Endometrium (tissue), 2 donors: ENCODE measurements around the gene HJV.
A peak's percentile ranks its signal among the peaks of the same experiment; 100 is the strongest.

Source experiments
- FAIRE-seq: peaks from 2 replicates; lab custom pipeline; 2012; peaks lifted over from hg19 to GRCh38; lab: Jason Lieb, UNC
- donor health status: control.
- donor health status: control.

The HJV gene

DNA sequence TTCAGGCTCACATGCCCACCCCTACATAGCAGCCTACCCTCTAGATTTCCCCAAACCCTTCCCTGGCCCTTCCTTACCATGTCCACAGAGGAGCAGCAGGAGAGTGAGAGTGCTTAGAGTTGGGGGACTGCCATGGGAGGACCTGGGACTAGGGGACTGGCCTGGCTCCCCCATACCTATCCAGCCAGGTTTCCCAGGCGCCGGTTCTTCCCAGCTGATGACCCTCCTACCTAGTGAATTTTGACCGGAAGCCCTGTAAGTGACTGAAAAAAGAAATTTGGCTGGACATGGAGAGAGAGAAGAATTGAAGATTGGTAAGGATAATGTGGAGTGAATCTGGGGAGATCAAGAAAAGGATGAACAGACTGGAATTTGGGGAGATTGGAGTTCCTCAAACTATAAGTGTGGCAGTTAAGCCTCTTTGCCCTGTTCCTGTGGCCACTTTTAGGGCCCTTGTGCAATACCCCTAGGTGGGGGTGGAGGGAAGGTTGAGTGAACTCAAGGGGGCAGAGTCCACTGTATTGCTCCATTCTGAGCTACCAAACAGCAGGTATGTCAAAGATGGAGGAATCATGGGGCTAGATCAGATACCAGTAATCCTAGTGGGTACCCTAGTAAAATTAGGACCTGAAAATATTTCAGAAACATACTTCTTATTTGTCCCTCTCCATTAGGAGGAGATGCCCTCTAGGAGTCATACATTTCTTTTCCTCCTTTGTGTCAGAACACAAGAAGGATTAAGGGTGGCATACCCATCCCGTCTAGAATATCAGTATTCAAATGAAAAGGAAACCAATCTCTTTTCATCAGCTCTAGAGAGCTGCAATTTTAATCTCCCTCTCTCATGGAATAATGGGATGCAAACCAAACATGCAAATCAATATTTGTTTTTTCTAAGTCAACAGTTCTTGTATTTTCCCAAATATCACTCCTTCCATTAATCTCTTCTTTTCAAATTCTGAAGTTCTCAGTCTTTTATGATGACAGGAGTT, 1.2 kb downstream of the HJV start:
- FAIRE-seq: no peak

DNA sequence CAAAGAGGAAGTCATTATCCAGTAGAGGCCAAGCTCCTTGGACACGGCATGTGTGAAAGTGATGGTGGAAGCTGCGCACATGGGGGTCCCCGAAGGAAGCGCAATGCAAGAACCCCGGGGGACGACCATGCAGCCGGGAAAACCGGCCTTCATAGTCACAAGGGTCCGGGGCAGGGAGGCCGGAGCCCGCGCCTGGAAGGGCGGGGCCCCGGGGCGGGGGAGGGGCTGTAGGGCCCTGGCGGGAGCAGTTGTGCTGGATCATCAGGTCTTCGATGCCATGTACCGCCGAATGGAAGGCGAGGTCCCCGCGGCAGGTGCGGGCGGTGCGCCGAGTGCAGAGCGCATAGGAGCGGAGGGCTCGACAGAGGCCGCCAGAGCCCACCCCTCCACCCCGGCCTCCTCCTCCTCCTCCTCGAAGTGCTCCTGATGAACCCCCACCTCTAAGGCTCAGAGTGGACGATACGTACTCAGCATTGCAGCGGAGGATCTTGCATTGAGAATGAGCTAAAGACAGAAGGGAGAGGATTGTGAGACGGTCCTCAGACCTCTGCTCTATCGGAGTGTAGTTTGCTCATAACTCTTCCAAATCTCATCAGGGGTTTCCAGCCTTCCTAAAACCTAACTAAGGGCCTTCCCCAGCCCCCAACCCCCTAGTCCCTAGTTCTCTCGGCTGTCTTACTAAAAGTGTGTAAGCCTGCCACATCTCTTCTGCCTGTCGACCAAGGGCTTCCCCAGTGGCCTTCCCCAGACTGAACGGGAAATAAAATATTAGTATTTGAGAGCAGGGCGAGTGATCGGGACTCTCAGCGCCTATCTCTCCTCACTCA, 2.1 kb downstream of the HJV start:
- FAIRE-seq: no peak

DNA sequence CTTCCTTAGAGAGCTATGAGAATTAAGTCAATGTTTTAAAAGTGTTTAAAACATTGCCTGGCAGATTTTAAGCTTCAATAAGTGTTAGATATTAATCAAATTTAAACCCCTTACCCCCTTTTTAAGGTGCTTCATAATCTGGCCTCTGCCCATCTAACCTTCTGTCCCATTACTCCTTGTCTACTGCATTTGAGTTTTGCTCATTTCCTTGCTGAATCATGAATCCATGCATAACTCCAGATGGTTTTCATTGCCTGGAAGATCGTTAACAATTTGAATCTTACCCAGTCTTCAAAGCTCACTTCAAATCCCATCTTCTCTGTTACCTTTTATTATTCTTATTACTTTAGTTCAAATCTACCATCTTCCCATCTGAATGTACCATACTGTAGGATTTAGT, 4.6 kb downstream of the HJV start:
- FAIRE-seq: no peak

DNA sequence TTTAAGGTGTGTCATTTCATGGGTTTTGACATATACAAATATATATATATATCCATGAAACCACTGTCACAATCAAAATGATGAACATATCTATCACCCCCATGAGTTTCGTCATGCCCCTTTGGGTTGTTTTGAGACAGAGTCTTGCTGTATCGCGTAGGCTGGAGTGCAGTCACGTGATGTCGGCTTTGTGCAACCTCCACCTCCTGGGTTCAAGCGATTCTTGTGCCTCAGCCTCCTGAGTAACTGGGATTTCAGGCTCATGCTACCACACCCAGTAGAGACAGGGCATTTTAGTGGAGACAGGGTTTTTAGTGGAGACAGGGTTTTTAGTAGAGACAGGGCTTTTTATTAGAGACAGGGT, 8.0 kb downstream of the HJV start:
- no peak for FAIRE-seq

DNA sequence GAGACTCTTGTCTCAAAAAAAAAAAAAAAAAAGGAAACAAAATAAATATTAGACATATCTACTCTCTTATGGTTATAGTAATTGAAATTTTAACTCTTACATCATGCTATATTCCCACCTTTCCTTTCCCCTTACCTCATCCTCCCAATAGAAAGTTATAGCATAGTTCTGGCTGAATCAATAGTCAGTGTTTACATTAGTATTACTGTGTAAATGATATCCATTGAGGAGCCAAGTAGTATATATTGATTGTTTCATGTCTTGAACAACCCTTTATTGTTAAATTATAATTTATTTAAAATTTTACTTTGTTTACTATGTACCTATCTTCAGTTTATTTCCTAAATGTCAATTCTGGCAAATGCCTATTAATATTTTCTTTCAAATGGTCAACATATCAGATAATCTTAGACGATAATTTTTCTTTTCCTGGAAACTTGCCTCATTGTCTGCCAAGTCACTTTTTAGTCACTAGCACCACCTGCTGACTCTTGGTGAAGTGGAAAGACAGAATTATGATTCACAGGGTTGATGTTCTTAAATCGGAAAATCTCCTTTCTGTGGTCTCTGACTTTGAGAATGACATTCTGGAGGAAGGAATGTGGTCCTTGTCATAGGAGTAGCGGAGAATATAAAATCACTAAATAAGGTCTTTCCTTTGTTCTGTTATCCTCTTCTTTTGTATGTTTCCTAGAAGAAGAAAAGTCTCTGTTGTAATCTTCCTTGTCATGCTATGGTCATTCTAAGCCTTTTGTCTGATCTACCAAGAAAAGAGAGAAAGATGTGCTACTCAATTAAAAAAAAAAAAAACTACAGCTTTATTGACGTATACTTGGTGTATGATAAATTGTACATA, 8.6 kb downstream of the HJV start:
- peak; percentile 87 for FAIRE-seq

DNA sequence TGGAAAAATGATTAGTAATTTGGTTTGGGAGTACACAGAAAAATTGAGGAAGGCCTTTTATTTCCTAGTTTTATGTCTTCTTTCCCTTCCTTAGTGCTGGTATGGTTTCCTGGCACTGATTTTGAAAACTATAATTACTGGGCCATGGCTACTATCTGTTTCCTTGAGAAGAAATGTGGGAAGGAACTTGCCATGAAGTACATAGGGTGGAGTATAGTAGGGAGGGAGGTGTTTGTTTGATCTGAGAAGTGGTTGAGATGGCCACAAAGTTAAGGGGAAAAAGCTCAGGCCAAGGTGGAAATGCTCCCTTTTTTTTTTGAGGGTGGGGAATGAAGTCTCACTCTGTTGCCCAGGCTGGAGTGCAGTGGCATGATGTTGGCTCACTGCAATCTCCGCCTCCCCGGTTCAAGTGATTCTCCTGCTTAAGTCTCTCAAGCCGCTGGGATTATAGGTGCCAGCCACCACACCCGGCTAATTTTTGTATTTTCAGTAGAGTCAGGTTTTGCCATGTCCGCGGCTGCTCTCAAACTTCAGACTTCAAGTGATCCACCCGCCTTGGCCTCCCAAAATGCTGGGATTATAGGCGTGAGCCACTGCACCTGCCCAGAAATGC, 11.3 kb downstream of the HJV start:
- FAIRE-seq: no peak

DNA sequence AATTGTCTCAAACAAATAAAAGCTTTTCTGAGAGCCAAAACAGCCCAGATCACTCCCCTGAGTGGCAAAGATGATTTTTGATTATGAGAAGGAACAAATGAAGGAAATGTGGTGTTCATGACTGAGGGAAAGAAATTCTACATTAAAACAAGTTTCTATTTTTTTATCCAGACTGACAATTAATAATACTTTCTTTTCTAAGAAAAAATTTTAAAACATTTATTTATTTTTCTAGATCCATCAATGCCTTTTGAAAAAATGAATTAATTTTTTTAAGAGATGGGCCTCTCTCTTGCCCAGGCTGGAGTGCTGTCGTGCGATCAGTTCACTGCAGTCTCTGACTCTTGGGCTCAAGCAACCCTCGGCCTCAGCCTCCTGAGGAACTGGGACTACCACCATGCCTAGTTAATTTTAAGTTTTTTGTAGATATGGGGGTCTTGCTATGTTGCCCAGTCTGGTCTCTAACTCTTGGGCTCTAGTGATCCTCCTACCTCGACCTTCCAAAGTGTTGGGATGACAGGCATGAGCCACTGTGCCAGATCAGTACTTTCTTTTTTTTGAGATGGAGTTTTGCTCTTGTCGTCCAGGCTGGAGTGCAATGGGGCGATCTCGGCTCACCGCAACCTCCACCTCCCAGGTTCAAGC, 13.9 kb downstream of the HJV start:
- FAIRE-seq: no peak

DNA sequence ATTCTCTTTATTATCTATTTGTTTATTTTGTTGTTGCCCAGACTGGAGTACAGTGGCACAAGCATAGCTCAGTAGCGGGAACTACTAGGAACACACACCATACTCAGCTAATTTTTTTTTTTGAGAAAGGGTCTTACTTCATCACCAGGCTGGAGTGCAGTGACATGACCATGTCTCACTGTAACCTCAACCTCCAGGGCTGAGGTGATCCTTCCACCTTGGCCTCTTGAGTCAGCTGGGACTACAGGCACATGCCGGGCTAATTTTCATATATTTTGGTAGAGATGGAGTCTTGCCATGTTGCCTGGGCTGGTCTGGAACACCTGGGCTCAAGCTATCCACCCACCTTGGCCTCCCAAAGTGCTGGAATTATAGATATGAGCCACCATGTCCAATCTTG, 19.8 kb downstream of the HJV start:
- no peak for FAIRE-seq

DNA sequence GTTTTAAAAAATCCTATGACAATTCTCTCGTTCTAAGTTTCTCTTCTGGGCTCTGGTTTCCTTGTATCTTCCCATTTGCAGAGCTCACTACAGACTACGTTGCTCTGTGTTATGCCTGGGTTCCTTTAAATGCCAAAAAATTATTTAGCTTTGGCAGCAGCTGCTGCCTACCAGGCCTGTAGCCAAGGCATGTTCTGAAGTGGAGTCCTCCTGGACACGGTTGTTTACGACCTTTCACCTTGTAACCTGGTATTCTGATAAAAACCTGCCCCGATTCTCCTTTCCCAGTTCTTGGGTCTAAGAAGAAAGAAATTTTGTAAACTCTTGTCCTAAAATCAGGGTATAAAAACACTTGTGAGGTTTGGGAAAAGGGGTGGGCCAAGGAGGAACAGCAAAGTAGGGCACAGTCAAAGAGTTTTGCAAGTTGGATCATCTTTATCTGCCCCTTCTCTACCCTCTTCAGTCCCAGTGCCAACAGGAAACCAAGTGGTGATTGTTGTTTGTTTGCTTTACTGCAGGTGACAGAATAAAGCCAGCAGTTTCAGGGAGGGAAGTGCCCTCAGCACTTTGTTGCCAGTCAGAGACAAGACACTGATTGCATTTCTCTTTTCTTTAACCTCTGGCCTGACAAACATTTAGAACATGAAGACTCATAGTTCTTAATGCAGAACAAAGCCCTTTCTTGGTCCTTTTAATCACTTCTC, 22.1 kb downstream of the HJV start:
- no peak for FAIRE-seq

DNA sequence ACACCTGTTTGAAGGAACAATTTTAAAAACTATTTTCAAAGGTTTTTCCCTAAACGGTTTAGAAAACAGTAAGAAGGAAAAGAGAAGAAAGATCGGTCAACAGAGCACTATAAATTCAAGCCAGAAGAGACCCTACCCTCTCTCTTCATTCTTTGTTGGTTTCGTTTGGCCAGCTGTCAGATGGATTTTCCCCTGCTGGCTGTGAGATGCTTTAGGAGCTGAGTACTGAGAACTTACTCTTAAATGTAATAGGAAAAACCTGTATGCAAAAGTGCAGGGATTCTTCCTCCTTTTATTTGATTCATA, 23.9 kb downstream of the HJV start:
- no peak for FAIRE-seq

DNA sequence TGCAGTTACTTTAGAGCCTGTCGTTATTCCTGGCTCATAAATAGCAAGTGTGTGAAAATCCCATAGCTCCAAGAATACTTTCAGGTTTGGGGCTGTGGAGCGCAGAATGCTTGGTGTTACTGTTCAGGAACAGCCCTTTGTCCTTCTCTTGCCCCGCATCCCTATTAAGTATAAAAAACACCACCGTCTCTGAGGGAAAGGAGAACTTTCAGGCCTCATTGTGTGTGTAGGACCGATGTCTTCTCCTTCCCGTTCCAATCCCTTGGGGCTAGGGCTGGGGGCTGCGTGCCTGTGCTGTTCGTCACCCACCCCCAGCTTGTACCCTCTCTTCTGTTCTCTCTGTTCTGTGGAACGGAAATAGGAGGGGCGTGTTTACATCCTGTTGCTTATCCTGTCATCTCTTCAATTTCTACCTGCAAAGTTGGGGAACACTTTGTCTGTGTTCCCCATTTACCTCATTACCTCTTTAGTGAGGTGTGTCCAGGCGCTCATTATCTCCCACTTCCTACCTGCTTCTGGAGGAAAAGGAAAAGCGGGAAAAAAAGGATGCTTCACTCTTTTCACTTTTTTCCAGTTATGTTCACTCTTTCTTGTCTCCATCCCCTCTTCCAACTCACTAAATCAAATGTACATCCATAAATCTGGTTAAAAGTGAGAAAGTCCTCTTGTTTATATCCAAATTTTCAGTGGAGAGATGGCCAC, 24.4 kb downstream of the HJV start:
- FAIRE-seq: no peak

DNA sequence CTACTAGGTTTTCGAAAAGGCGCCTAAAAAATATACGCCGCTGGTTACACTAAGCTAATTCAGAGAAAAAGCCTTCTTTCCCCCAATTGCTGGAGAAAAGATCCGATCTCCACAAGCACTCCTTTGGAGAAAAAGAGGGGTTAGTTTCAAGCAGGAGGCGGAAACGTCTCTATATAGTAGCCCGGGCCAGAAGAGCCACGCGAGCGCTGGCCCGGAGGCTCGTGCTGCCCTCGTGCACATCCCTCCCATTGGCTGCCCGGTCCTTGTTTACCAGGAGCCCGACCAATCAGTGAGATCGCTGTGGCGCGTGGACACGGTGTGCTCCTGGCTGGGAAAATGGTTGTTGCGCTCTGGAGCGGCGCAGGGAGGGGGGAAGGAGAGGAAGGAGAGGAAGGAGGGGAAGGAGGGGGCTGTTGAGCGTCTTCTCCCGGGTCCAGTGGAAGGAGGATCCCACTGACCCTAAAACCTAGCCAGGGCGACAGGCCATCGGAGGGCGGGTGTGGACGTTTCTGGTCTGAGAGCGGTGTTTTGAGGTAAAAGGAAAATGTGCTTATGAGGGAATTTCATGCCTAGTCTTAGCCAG, 25.0 kb downstream of the HJV start, which contains the start of gene TXNIP:
Gene TXNIP, minus strand, starts transcription at position 147 of the 583 bp plus-strand sequence. CDS start 313 bp downstream, outside the sequence.
- peak; percentile 94 for FAIRE-seq

DNA sequence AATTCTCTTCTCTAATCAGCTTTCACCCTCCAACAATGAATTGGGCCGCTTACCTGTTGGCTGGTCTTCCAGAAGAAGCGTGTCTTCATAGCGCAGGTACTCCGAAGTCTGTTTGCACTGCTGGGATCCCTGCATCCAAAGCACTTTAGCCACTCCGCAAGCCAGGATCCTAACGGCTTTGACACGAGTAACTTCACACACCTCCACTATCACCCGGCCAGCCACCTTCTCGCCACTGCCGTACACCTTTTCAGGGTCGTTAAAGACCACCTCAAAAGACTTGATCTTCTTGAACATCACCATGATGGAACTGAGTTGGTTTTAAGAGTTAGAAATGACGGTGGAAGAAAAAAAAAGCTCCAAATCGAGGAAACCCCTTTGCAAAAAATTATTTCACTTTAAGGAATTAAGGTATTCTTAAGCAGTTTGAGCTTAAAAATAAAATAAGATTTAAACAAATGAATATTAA, 25.5 kb downstream of the HJV start:
- no peak for FAIRE-seq

DNA sequence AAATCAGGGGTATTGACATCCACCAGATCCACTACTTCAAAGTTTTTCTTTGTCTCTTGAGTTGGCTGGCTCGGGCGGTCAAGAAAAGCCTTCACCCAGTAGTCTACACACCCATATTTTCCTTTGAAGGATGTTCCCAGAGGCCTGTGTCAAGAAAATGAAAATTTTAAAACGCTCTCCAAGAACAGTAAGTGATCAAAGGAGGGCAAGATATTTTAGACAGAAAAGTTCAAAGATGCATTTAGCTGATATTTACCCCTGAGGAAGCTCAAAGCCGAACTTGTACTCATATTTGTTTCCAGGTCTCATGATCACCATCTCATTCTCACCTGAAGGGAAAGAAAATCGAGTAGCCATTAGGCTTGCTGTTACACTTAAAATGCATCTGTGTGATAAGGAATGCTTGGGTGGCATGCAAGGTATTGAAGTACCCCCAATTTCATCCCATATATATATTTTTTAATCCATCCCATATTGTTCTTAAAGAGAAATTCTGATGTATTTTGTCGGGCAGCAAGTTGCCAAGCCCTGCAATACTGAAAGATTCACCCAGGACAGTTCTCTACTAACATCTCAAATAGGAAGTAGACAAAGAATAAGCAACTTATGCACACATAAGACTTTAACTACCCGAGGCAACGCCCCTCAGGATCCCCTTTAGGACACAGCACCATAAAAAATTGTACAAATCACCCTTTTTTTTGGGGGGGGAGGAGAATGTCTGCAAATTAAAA, 26.2 kb downstream of the HJV start:
- no peak for FAIRE-seq

DNA sequence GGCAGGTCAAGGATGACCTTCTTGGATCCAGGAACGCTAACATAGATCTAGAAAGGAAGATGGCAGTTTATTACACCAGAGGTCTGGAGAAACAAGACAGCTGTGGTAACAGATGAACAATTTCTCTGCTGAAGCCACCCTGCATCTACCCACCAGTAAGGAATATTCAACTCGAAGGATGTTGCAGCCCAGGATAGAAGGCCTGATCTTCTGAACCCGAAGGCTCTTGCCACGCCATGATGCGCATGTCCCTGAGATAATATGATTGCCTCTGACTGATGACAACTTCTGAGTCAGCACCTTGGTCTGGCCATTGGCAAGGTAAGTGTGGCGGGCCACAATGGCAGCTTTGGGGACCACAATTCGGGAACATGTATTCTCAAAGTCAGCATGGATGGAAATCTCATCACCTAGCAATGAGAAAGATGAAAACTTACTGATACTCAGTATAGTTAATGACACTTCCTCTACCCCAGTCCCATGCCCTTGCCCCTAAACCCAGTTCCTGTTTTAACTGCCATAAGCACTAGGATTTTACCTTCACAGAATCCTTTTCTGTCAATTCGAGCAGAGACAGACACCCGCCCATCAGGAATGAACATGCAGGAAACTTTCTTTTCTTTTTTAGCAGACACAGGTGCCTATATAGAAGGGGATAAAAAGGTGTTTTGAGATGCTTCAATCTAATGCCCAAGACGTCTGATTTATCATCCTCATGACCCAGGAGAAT, 27.0 kb downstream of the HJV start:
- no peak for FAIRE-seq

DNA sequence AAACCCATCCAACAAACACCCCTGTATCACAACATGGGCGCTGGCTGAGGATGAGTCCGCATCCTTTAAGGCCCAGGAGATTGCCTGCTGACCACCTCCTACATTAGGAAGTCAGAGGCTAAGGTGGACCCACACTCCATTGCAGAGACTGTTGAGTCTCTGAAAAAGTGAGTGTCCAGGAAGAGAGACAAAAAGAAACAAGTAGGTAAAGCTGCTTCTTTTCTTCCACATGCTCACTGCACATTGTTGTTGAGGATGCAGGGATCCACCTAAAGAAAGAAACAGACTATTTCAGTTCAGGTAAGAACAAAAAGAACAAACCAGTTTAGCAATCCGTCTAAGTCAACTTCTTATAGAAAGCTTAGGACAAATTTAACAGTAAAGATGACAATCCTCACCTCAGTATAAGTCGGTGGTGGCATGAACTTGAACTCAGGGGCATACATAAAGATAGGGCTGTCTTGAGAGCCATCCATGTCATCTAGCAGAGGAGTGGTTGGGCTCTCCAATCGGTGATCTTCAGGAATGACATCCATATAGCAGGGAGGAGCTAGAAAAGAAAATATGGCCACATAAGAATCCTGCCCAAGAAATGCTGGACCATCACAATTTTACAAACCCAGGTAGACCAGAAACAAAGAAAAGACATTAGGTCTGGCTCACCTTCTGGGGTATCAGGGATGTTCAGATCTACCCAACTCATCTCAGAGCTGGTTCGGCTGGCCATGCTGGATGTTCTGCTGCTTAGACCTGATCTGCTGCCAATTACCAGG, 27.7 kb downstream of the HJV start:
- no peak for FAIRE-seq

DNA sequence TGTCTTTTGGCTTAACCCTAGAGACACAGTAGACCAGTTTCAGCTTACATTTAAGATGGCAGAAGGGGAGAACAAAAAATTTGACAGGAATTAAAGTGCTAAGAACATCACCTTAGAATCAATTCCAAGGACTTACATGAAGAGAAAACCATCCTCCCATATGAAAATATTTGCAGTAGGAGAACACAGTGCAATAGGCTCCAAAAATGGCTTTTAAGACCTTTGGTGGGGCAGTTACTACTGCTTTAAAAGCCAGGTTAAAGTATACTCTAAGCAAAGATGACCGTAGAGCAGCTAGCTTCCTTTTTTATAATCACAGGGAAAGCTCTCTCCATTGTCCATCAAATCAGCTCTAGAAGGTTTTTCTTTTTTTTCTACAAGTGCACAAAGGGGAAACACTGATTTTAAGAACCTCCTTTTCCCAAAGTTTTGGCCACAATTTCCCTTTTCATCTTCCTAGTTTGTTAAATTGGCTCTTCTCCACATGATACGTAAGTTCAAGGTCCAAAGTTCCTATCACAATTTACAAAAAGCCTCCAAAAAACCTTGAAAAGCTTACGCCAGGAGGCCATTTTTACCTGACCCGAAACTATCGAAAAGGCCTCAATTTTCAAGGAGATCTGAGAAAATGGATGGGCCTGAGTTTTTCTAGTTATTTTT, 28.4 kb downstream of the HJV start:
- FAIRE-seq: no peak
